GM18907 (cell line): Measurements from ENCODE around the gene ATP1A1.

Experiments
- ATAC-seq: cut with Tn5 transposase; IDR thresholded peaks from one replicate; pipeline ENCODE4 v1.9.1; 2021; ENCODE audit warnings: mild to moderate bottlenecking, moderate library complexity; ENCODE audit not compliant: unreplicated experiment

The ATP1A1 gene

DNA sequence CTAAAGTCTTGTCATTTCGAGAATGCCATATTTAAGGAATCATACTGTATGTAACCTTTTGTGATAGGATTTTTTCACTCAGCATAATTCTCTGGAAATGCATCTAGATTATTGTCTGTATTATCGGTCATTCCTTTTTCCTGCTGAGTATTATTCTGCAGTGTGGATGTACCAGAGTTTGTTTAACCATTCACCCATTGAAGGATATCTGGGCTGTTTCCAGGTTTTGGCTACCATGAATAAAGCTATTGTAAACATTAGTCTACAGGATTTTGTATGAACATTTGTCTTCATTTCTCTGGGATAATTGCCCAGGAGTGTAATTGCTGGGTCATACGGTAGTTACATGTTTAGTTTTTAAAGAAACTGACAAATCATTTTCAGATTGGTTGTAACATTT lies 61.8 kb downstream of the ATP1A1 start:
- no peak for ATAC-seq

DNA sequence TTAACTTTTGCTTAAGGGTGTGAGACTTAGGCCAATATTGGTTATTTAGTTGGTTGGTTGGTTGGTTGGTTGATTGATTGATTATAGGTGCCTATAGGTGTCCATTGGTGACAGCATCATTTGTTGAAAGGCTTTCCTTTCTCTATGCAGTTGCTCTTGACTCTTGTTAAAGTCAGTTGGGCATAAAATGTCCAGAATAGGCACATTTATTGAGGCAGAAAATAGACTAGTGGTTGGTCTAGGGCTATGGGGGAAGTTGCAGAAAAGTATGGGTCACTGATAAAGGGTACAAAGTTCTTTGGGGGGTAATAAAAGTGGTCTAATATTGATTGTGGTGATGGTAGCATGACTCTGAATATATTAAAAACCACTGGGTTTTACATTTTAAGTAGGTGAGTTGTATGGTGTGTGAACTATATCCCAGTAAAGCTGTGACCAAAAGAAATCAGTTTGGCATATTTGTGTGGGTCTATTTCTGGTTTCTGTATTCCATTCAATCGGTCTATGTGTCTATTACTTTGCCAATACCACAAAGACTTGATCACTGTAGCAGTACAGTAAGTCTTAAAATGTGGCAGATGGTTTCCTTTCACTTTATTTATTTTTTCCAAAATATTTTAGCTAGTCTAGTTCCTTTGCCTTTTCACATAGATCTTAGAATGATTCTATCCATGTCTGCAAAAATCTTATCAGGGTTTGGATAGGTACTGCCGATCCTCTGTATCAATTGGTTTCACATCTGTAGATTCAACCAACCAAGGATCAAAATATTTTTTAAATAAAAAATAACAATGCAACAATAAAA lies 63.0 kb downstream of the ATP1A1 start:
- no peak for ATAC-seq

DNA sequence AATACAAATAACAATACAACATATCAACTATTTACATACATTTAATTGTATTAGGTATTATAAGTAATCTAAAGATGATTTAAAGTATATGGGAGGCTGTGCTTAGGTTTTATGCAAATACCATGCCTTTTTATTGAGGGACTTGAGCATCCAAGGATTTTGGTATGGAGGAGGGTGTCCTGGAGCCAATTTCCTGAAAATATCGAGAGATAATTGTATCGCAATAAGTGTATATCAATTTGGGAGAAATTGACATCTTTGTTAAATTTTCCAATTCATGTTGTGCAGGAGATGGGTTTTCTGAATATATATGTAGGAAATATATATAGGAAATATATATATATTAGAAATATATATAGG lies 63.5 kb downstream of the ATP1A1 start:
- ATAC-seq: no peak

DNA sequence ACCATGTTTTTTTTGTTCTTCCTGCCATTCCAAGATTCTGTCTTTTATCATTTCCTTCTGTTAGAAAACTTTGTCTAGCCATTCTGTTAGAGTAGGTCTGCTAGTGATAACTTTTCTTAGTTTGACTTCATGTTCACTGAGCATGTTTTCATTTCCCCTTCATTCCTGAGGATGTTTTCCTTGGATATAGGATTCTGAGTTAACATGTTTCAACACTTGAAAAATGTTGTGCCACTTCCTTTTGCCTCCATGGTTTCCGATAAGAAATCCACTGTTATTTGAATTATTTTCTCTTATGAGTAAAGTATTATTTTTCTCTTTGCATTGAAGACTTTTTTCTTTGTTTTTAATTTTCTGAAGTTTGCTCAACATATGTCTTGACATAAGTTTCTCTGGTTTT lies 66.7 kb downstream of the ATP1A1 start:
- no peak for ATAC-seq

DNA sequence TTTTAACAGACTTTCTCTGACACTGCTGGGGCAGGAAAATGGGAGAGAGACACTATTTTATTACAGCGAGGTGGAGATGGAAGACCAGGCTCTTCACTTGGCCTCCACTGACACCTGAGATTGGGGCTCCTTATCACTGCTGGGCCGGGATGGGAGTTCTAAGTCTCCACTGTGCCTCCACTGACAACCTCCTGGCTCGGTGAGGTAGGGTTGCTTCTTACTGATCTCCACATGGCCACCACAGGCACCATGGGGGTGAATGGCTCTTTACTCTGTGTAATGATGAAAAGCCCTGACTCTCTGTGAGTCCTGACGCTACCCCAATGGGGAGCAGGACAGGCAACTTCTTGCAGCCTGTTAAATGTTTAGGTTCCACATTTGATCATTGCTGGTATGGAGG lies 67.7 kb downstream of the ATP1A1 start:
- no peak for ATAC-seq

DNA sequence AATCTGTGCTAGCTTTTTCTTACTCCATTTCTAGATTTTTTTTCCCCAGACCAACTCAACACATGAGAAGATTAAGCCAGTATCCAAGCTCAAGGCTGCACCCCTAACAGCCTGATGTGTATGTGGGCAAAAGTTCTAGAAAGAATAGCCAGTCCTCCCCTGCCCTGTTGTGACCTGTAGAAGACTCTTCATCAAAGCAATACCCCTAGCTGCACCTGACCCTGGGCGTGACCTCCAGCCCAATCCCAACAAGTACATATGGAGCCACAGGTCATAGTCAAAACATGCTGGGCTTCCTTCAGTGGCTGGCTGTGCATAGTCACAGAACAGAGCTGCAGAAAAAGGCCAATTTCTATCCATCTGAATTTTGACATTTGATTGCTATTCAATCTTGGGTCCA lies 72.5 kb downstream of the ATP1A1 start:
- no peak for ATAC-seq

DNA sequence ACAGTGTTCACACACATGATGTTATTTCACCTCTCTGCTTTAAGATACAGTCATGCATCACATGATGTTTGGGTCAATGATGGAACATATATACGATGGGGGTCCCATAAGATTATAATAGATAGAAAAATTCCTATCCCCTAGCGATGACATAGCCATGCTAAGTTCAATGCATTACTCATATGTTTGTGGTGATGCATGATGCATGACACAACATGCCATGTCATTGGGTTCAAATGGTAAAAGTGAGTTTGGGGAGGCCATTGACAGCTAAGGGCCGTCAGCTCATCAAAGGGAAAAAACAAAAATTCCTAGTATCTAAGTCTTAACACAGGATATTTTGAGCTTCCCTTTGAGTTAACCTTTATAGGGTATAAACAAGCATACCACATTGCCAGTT lies 73.6 kb downstream of the ATP1A1 start:
- no peak for ATAC-seq

DNA sequence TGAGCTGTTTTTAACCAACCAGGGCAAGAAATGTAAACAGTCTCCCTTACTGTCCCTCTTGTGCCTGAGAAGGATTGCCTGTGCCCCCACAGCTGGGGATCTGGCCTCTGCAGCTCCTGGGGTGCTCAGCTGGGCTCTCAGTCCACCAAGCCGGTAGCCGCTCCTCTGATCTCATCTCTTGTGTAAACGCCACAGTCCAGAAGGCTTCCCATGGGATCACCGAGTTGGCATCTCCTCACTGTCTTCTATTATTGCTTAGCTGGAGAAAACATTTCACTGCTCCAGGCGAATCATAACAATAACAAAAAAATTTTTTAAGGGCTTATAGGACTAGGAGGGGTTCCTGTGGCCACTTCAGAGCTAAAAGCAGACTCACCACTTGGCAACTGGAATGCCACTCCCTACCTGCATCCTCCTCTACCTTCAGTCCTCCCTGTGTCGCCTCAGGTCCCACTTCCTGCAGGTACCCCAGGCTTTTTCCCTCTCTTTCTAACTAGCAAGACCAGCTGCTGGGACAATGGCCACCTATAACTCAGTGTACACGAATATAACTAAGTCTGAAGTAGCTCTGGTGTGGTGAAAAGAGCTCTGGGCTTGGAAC lies 75.8 kb downstream of the ATP1A1 start:
- ATAC-seq: no peak

DNA sequence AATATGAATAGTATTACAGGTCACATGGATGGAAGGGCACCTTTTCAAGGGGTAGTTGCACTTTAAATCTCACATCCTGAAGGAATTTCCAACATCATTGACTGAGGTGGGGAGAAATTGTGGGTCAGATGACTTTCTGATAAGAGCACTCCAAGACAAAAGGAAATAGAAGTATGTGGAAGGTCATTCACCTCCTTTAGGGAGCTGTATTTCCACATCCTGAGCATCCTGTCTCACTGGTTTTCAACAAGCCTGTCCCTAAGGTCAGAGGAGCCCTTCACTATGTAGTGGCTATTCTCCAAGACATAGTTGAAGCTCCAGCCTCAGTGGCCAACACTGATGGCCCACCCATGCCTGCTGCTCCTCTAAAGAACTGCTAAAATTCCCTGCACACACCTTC lies 76.5 kb downstream of the ATP1A1 start:
- ATAC-seq: no peak

DNA sequence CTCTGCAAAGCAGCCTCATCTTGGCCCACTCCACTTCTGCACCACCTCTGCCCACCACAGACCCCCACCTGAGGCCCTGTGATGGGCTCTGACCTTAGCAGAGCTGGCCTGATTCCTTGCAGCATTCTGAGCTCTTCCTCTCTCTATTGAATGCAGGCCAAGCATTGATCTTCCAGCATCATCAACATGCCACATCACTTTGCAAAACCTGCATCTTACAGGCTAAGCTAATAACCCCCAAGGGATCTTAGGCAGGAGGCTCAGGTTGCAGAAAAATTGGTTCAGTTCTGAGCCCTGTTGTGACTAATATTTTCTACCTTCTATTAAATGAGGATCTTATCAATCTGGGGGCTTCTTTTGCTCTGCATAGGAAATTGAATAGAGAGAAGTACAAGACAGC lies 78.7 kb downstream of the ATP1A1 start:
- no peak for ATAC-seq

DNA sequence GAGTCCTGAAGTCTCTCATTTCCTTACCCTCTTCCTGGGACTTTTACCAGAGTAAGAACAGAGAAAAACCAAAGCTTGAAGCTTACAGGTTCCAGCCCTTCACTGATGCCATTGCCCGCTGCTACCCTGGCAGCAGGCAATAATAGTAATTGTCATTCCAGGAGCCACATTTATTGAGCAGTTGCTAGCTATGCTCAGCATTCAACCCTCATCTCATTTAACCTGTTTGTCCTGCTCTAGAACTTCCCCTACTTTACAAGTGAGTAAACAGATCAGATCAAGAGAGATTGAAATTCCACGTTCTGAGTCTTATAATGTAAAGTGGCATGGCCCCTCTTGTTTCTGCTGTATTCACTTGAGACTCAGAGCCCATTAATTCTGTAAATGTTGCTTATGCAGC lies 80.4 kb downstream of the ATP1A1 start:
- no peak for ATAC-seq

DNA sequence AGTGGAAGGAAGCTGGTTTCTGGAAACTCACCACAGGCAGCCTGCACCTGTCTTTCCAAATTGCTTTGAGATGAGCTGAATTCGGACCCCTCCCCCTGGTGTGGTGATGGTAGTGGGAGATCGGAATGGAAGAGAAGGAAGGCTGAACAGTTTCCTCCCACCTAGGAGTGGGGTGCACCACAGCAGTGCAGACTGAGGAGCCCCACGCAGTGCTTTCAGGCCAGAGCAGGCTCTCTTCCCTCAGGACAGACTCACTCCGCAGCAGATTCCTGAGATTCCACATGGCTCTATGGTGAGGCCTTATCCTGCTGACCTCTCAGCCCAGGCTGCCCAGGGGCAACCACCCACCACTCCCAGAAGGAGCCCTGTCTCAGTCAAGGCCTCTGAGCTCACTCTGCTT lies 80.9 kb downstream of the ATP1A1 start:
- ATAC-seq: no peak
